HepG2 (cell line): ENCODE results near the gene EEF1AKMT3. TPM values are rescaled to one million over a fixed set of nuclear protein-coding genes. Genes with fewer than 3 reads are reported as not detected.

Experiments
- NCOA2 ChIP-seq: sonication (generic); formaldehyde crosslinking; IDR thresholded peaks from 2 replicates; pipeline ENCODE4 v1.8.0; 2022; ENCODE audit warnings: inconsistent platforms
- PHF20 ChIP-seq: sonication (generic); formaldehyde crosslinking; IDR thresholded peaks from 2 replicates; pipeline ENCODE4 v1.5.0; 2020; ENCODE audit warnings: mild to moderate bottlenecking, missing genetic modification reagents
- RBFOX2 ChIP-seq: fragments of 200-400 bp; formaldehyde crosslinking; IDR thresholded peaks from 2 replicates; pipeline ENCODE4 v1.6.1; 2017; ENCODE audit warnings: low read depth, mild to moderate bottlenecking, low read length
- TAF1 ChIP-seq: sonication (generic); formaldehyde crosslinking; IDR thresholded peaks from 2 replicates; pipeline ENCODE4 v1.4.0; 2020; ENCODE audit warnings: missing genetic modification reagents
- YEATS2 ChIP-seq: sonication (generic); formaldehyde crosslinking; IDR thresholded peaks from 2 replicates; pipeline ENCODE4 v1.4.0; 2020; ENCODE audit warnings: missing genetic modification reagents, borderline replicate concordance
- ZNF510 ChIP-seq: sonication (generic); formaldehyde crosslinking; IDR thresholded peaks from 2 replicates; pipeline ENCODE4 v1.4.0; 2020; ENCODE audit warnings: low read depth, mild to moderate bottlenecking, missing genetic modification reagents
- polyA plus RNA-seq, 8 experiments: library from polyadenylated mRNA; depleted of rRNA in 3 of 8; stranded (reverse) in 7 of 8; unstranded in 1 of 8; fragments of >200 nt; fragmentation: Illumina TruSeq in 4 of 8; extraction: Trizol in 4 of 8; gene quantifications; 2 replicates each; pipeline versions ENCODE4 v1.2.1 to v1.2.3, GENCODE V29; 2011 to 2016; ENCODE audit warnings: low read depth in 4 of 8, missing spikeins in 1 of 8, mixed read lengths in 1 of 8; ENCODE audit not compliant: insufficient read depth in 1 of 8
- total RNA-seq, 5 experiments: library from RNA; depleted of rRNA; stranded (reverse); fragments of >200 nt; fragmentation: Illumina TruSeq; extraction: Trizol; gene quantifications; 2 replicates each; pipeline ENCODE4 v1.2.3, GENCODE V29; 2016; ENCODE audit warnings: low read depth in 1 of 5
- TF ChIP-seq, protein P1 (sequence below): sonication (generic); formaldehyde crosslinking; IDR thresholded peaks from one replicate; pipeline ENCODE4 v1.5.1; 2020; ENCODE audit warnings: mild to moderate bottlenecking, missing genetic modification reagents; ENCODE audit errors: not compliant biosample characterization
- TF ChIP-seq, protein P2 (sequence below): sonication (generic); formaldehyde crosslinking; IDR thresholded peaks from 2 replicates; pipeline ENCODE4 v1.5.1; 2020; ENCODE audit warnings: mild to moderate bottlenecking, missing genetic modification reagents, borderline replicate concordance
- TF ChIP-seq, protein P3 (sequence below): sonication (generic); formaldehyde crosslinking; IDR thresholded peaks from 2 replicates; pipeline ENCODE4 v1.5.0; 2020; ENCODE audit warnings: mild to moderate bottlenecking, missing genetic modification reagents
- TF ChIP-seq, protein P4 (sequence below): sonication (generic); formaldehyde crosslinking; IDR thresholded peaks from 2 replicates; pipeline ENCODE4 v1.4.0; 2020; ENCODE audit warnings: missing genetic modification reagents

EEF1AKMT3 gene
- total and polyA plus RNA-seq, 2 of the 13 experiments (the other 11 are each of a cell fraction or from before 2014, with no cell fraction given): 4.7 to 11.4 TPM

DNA sequence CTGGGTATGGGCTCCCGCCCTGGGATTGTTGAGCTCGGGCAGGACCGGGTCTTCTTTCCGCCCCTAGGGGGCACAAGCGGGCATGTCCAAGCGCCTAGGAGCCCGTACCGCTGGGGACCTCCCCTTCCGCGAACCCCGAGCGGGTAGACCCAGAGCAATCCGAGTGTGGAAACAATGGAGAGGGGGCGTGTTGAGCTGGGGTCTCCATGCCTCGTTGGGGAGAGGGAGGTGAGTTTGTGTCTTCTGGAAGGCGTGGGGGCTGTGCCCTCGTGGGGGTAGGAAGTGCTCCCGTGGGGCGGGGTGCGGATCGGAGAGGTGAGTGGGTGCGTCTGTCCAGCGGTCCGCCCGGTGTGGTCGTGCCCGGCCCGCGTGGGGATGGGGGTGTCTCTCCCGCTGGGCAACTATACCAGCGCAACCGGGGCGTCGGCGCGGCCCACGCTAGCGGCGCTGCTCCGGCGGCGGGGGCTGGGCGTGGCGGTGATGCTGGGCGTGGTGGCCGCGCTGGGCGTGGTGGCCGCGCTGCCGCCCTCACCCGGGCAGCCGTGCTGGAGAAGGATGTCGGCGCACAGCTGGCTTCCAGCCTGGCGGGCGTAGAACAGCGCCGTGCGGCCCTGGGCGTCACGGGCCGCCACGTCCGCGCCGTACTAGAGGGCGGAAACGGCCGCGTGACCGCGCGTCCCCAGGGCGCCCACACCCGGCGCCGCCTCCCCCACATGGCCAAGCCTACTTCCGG is 46.1 kb upstream of the EEF1AKMT3 start (continued):
- TF ChIP-seq, protein P1, sequence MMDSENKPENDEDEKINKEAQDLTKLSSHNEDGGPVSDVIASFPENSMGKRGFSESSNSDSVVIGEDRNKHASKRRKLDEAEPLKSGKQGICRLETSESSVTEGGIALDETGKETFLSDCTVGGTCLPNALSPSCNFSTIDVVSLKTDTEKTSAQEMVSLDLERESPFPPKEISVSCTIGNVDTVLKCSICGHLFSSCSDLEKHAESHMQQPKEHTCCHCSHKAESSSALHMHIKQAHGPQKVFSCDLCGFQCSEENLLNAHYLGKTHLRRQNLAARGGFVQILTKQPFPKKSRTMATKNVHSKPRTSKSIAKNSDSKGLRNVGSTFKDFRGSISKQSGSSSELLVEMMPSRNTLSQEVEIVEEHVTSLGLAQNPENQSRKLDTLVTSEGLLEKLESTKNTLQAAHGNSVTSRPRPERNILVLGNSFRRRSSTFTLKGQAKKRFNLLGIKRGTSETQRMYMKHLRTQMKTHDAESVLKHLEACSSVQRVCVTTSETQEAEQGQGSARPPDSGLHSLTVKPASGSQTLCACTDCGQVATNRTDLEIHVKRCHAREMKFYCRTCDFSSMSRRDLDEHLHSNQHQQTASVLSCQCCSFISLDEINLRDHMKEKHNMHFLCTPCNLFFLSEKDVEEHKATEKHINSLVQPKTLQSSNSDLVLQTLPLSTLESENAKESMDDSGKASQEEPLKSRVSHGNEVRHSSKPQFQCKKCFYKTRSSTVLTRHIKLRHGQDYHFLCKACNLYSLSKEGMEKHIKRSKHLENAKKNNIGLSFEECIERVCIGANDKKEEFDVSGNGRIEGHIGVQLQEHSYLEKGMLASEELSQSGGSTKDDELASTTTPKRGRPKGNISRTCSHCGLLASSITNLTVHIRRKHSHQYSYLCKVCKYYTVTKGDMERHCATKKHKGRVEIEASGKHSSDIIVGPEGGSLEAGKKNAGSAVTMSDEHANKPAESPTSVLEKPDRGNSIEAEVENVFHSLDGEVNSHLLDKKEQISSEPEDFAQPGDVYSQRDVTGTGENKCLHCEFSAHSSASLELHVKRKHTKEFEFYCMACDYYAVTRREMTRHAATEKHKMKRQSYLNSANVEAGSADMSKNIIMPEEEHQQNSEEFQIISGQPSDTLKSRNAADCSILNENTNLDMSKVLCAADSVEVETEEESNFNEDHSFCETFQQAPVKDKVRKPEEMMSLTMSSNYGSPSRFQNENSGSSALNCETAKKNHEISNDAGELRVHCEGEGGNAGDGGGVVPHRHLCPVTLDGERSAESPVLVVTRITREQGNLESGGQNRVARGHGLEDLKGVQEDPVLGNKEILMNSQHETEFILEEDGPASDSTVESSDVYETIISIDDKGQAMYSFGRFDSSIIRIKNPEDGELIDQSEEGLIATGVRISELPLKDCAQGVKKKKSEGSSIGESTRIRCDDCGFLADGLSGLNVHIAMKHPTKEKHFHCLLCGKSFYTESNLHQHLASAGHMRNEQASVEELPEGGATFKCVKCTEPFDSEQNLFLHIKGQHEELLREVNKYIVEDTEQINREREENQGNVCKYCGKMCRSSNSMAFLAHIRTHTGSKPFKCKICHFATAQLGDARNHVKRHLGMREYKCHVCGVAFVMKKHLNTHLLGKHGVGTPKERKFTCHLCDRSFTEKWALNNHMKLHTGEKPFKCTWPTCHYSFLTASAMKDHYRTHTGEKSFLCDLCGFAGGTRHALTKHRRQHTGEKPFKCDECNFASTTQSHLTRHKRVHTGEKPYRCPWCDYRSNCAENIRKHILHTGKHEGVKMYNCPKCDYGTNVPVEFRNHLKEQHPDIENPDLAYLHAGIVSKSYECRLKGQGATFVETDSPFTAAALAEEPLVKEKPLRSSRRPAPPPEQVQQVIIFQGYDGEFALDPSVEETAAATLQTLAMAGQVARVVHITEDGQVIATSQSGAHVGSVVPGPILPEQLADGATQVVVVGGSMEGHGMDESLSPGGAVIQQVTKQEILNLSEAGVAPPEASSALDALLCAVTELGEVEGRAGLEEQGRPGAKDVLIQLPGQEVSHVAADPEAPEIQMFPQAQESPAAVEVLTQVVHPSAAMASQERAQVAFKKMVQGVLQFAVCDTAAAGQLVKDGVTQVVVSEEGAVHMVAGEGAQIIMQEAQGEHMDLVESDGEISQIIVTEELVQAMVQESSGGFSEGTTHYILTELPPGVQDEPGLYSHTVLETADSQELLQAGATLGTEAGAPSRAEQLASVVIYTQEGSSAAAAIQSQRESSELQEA (CRISPR knock-in tag): no peak
- TF ChIP-seq YEATS2 (CRISPR knock-in tag): no peak
- peak; percentile 40; the same call in 1 of the 2 replicates for TF ChIP-seq RBFOX2
- TF ChIP-seq, protein P2, sequence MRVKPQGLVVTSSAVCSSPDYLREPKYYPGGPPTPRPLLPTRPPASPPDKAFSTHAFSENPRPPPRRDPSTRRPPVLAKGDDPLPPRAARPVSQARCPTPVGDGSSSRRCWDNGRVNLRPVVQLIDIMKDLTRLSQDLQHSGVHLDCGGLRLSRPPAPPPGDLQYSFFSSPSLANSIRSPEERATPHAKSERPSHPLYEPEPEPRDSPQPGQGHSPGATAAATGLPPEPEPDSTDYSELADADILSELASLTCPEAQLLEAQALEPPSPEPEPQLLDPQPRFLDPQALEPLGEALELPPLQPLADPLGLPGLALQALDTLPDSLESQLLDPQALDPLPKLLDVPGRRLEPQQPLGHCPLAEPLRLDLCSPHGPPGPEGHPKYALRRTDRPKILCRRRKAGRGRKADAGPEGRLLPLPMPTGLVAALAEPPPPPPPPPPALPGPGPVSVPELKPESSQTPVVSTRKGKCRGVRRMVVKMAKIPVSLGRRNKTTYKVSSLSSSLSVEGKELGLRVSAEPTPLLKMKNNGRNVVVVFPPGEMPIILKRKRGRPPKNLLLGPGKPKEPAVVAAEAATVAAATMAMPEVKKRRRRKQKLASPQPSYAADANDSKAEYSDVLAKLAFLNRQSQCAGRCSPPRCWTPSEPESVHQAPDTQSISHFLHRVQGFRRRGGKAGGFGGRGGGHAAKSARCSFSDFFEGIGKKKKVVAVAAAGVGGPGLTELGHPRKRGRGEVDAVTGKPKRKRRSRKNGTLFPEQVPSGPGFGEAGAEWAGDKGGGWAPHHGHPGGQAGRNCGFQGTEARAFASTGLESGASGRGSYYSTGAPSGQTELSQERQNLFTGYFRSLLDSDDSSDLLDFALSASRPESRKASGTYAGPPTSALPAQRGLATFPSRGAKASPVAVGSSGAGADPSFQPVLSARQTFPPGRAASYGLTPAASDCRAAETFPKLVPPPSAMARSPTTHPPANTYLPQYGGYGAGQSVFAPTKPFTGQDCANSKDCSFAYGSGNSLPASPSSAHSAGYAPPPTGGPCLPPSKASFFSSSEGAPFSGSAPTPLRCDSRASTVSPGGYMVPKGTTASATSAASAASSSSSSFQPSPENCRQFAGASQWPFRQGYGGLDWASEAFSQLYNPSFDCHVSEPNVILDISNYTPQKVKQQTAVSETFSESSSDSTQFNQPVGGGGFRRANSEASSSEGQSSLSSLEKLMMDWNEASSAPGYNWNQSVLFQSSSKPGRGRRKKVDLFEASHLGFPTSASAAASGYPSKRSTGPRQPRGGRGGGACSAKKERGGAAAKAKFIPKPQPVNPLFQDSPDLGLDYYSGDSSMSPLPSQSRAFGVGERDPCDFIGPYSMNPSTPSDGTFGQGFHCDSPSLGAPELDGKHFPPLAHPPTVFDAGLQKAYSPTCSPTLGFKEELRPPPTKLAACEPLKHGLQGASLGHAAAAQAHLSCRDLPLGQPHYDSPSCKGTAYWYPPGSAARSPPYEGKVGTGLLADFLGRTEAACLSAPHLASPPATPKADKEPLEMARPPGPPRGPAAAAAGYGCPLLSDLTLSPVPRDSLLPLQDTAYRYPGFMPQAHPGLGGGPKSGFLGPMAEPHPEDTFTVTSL (CRISPR knock-in tag): no peak
- TF ChIP-seq, protein P3, sequence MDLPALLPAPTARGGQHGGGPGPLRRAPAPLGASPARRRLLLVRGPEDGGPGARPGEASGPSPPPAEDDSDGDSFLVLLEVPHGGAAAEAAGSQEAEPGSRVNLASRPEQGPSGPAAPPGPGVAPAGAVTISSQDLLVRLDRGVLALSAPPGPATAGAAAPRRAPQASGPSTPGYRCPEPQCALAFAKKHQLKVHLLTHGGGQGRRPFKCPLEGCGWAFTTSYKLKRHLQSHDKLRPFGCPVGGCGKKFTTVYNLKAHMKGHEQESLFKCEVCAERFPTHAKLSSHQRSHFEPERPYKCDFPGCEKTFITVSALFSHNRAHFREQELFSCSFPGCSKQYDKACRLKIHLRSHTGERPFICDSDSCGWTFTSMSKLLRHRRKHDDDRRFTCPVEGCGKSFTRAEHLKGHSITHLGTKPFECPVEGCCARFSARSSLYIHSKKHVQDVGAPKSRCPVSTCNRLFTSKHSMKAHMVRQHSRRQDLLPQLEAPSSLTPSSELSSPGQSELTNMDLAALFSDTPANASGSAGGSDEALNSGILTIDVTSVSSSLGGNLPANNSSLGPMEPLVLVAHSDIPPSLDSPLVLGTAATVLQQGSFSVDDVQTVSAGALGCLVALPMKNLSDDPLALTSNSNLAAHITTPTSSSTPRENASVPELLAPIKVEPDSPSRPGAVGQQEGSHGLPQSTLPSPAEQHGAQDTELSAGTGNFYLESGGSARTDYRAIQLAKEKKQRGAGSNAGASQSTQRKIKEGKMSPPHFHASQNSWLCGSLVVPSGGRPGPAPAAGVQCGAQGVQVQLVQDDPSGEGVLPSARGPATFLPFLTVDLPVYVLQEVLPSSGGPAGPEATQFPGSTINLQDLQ (CRISPR knock-in tag): no peak
- TF ChIP-seq TAF1 (CRISPR knock-in tag): 0 out of 2 replicates have a peak, but pooled peaks have one; percentile 13
- 0 out of 2 replicates have a peak, but pooled peaks have one; percentile 29 for TF ChIP-seq PHF20 (CRISPR knock-in tag)
- TF ChIP-seq ZNF510: no peak
- TF ChIP-seq, protein P4, sequence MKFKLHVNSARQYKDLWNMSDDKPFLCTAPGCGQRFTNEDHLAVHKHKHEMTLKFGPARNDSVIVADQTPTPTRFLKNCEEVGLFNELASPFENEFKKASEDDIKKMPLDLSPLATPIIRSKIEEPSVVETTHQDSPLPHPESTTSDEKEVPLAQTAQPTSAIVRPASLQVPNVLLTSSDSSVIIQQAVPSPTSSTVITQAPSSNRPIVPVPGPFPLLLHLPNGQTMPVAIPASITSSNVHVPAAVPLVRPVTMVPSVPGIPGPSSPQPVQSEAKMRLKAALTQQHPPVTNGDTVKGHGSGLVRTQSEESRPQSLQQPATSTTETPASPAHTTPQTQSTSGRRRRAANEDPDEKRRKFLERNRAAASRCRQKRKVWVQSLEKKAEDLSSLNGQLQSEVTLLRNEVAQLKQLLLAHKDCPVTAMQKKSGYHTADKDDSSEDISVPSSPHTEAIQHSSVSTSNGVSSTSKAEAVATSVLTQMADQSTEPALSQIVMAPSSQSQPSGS (CRISPR knock-in tag): no peak
- no peak for TF ChIP-seq NCOA2 (CRISPR knock-in tag)
